Mesendoderm (in vitro differentiated cells): ENCODE results near the gene RPS23. TPM values are rescaled to one million over a fixed set of nuclear protein-coding genes. Genes with fewer than 3 reads are reported as not detected.

Source experiments
- DNase-seq: peaks from one replicate; pipeline ENCODE4 v3.0.0; 2013
- H2AK5ac ChIP-seq: 2 replicates; pipeline ENCODE4 v1.6.1; 2013; ENCODE audit warnings: low read length, inconsistent platforms
- H2BK120ac ChIP-seq: 2 replicates; pipeline ENCODE4 v1.6.1; 2013; ENCODE audit warnings: low read depth, mild to moderate bottlenecking, low read length, moderate library complexity, mixed read lengths
- H2BK15ac ChIP-seq: replicated peaks from 2 replicates; pipeline ENCODE4 v1.6.1; 2013; ENCODE audit warnings: low read depth, mild to moderate bottlenecking, moderate library complexity
- H2BK5ac ChIP-seq: 2 replicates; pipeline ENCODE4 v1.6.1; 2013; ENCODE audit warnings: low read length, inconsistent platforms
- H3K18ac ChIP-seq: 2 replicates; pipeline ENCODE4 v1.6.1; 2013; ENCODE audit warnings: mild to moderate bottlenecking, low read length, mixed read lengths
- H3K23ac ChIP-seq: one replicate; pipeline ENCODE4 v1.6.1; 2013; ENCODE audit warnings: low read length
- H3K27ac ChIP-seq: 2 replicates; pipeline ENCODE4 v1.5.1; 2013; ENCODE audit warnings: low read depth, mild to moderate bottlenecking, inconsistent platforms, low read length, moderate library complexity
- H3K27me3 ChIP-seq: 2 replicates; pipeline ENCODE4 v1.6.1; 2013; ENCODE audit warnings: low read length, control low read depth, mild to moderate bottlenecking, inconsistent platforms; ENCODE audit not compliant: insufficient read depth, poor library complexity
- H3K36me3 ChIP-seq: 2 replicates; pipeline ENCODE4 v1.6.1; 2013; ENCODE audit warnings: low read length, inconsistent platforms; ENCODE audit not compliant: control insufficient read depth, insufficient read depth
- H3K4ac ChIP-seq: one replicate; pipeline ENCODE4 v1.6.1; 2013; ENCODE audit warnings: low read depth, mild to moderate bottlenecking, low read length, moderate library complexity
- H3K4me1 ChIP-seq: 2 replicates; pipeline ENCODE4 v1.6.1; 2013; ENCODE audit warnings: low read depth, low read length, inconsistent platforms; ENCODE audit not compliant: control insufficient read depth
- H3K4me2 ChIP-seq: 2 replicates; pipeline ENCODE4 v1.6.1; 2013; ENCODE audit warnings: low read length
- H3K4me3 ChIP-seq: 2 replicates; pipeline ENCODE4 v1.5.1; 2013; ENCODE audit warnings: mild to moderate bottlenecking, low read length
- H3K56ac ChIP-seq: one replicate; pipeline ENCODE4 v1.6.1; 2013; ENCODE audit warnings: low read length
- H3K79me1 ChIP-seq: 2 replicates; pipeline ENCODE4 v1.6.1; 2013; ENCODE audit warnings: low read length, inconsistent platforms
- H3K79me2 ChIP-seq: 2 replicates; pipeline ENCODE4 v1.6.1; 2013; ENCODE audit warnings: mild to moderate bottlenecking, low read length; ENCODE audit not compliant: control insufficient read depth, insufficient read depth
- H3K9ac ChIP-seq: 2 replicates; pipeline ENCODE4 v1.6.1; 2013; ENCODE audit warnings: low read length, inconsistent platforms
- H4K5ac ChIP-seq: one replicate; pipeline ENCODE4 v1.6.1; 2013; ENCODE audit warnings: low read length
- H4K8ac ChIP-seq: one replicate; pipeline ENCODE4 v1.6.1; 2013; ENCODE audit warnings: low read depth, mild to moderate bottlenecking, control low read depth, low read length, moderate library complexity
- whole genome bisulfite sequencing: extraction: QIAGEN DNeasy Blood & Tissue Kit; methylation state at CpG from one replicate; pipeline ENCODE4 v1.1.7; 2013; ENCODE audit warnings: low lambda C conversion rate, missing lambda C conversion rate; ENCODE audit not compliant: insufficient coverage; ENCODE audit errors: extremely low coverage; 5-methylcytosine and 5-hydroxymethylcytosine counted together
- polyA plus RNA-seq, 2 experiments: library from polyadenylated mRNA; stranded (reverse); fragments of 200-250 nt; gene quantifications; one replicate each; pipeline ENCODE4 v1.2.3, GENCODE V29; 2013

RPS23 gene
- polyA plus RNA-seq (2013, experiment 1 of 2) = 4,570 TPM
- 4,487 TPM for polyA plus RNA-seq (2013, experiment 2 of 2)

- Histone ChIP-seq H3K9ac (peak within 1 kb of the TSS; percentile 91), H3K27me3 (no peaks in the 10 kb centered on the region), H3K27ac (peak within 1 kb of the TSS; percentile 71), H2BK5ac (no peak within 1 kb of the TSS), H2BK15ac (no peak within 1 kb of the TSS), H3K18ac (peak within 1 kb of the TSS; percentile 92), H3K4me1 (no peaks in the 10 kb centered on the region), H2AK5ac (no peak within 1 kb of the TSS), H3K56ac (peak within 1 kb of the TSS; percentile 85), H4K5ac (peak within 1 kb of the TSS; percentile 10), H3K23ac (no peak within 1 kb of the TSS), H2BK120ac (peak within 1 kb of the TSS; percentile 86), H3K4ac (peak within 1 kb of the TSS; percentile 61), H3K79me1 (no peaks in the 10 kb centered on the region), H3K4me3 (peak within 1 kb of the TSS; percentile 93), H3K79me2 (peaks cover 13% of the 10 kb centered on the region), H3K4me2 (peak within 1 kb of the TSS; percentile 62), H3K36me3 (peaks cover 8% of the 10 kb centered on the region), H4K8ac (peak within 1 kb of the TSS; percentile 69)
- peak; percentile 96 for DNase-seq
- WGBS = no CpG with 5 or more reads among the region's 60 CpGs
These were observed at the start of gene RPS23 for GRCh38 chr5:82277987-82278710. RPS23 (minus strand) TSS chr5:82278354; CDS start chr5:82278323, 31 bp downstream.

- H2AK5ac ChIP-seq = no peak overlapping the region
- H3K27ac ChIP-seq = no peak overlapping the region
- no peak overlapping the region for H3K4me2 ChIP-seq
- H3K36me3 ChIP-seq = no peaks in the 10 kb centered on the region
- H3K4me1 ChIP-seq = no peaks in the 10 kb centered on the region
- H3K18ac ChIP-seq = no peak overlapping the region
- no peak overlapping the region for H3K4ac ChIP-seq
- H3K9ac ChIP-seq = no peak overlapping the region
- no peak overlapping the region for H4K5ac ChIP-seq
- H3K23ac ChIP-seq = no peak overlapping the region
- no peak overlapping the region for H3K56ac ChIP-seq
- H4K8ac ChIP-seq = no peak overlapping the region
- DNase-seq = no peak
- no peak overlapping the region for H2BK5ac ChIP-seq
- no peak overlapping the region for H2BK15ac ChIP-seq
- H3K27me3 ChIP-seq = no peaks in the 10 kb centered on the region
- H2BK120ac ChIP-seq = no peak overlapping the region
- H3K79me2 ChIP-seq = no peaks in the 10 kb centered on the region
- no peak overlapping the region for H3K4me3 ChIP-seq
- H3K79me1 ChIP-seq = no peaks in the 10 kb centered on the region
These were observed 49.8 kb upstream of the RPS23 start for GRCh38 chr5:82327941-82328340.

DNA sequence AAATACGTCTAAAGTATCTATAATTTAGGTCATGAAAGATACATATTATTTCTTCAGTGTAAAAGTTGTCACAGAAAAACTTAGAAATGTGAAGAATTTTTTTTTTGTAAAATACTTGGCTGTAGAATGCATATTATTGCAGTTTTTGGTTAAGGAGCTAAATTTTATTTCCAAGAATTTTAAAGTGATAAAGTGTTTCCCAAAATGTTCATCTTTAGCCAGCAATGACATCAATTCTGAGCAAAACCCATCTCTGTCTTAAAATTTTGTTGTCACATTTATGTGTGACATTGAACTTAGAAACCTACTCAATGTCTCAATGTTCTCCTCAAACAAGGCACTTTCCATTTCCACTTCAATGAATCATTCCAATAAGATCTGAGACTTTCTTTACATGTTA, 47.8 kb upstream of the RPS23 start:
- no peak overlapping the region for H3K9ac ChIP-seq
- H2BK15ac ChIP-seq = no peak overlapping the region
- no peak overlapping the region for H3K4me3 ChIP-seq
- no peak overlapping the region for H4K8ac ChIP-seq
- no peak overlapping the region for H3K4ac ChIP-seq
- H2BK5ac ChIP-seq = no peak overlapping the region
- H3K4me1 ChIP-seq = no peaks in the 10 kb centered on the region
- H3K56ac ChIP-seq = no peak overlapping the region
- H3K36me3 ChIP-seq = no peaks in the 10 kb centered on the region
- H2AK5ac ChIP-seq = no peak overlapping the region
- no peak overlapping the region for H3K4me2 ChIP-seq
- no peak overlapping the region for H2BK120ac ChIP-seq
- H3K79me2 ChIP-seq = no peaks in the 10 kb centered on the region
- no peak overlapping the region for H4K5ac ChIP-seq
- no peak for DNase-seq
- H3K23ac ChIP-seq = no peak overlapping the region
- H3K79me1 ChIP-seq = no peaks in the 10 kb centered on the region
- no peaks in the 10 kb centered on the region for H3K27me3 ChIP-seq
- WGBS = no CpG with 5 or more reads among the region's 1 CpG
- H3K27ac ChIP-seq = no peak overlapping the region
- no peak overlapping the region for H3K18ac ChIP-seq

GRCh38 chr5:82325155-82325554, 47.0 kb upstream of the RPS23 start:
- Histone ChIP-seq H3K23ac (no peak overlapping the region), H3K4me3 (no peak overlapping the region), H3K79me2 (no peaks in the 10 kb centered on the region), H3K4me2 (no peak overlapping the region), H3K9ac (no peak overlapping the region), H2BK15ac (no peak overlapping the region), H3K27ac (no peak overlapping the region), H4K8ac (no peak overlapping the region), H3K56ac (no peak overlapping the region), H3K4ac (peak overlapping the region; percentile 25), H2BK120ac (no peak overlapping the region), H3K79me1 (no peaks in the 10 kb centered on the region), H2AK5ac (no peak overlapping the region), H2BK5ac (no peak overlapping the region), H4K5ac (no peak overlapping the region), H3K27me3 (no peaks in the 10 kb centered on the region), H3K18ac (no peak overlapping the region), H3K4me1 (no peaks in the 10 kb centered on the region), H3K36me3 (no peaks in the 10 kb centered on the region)
- WGBS = no CpG with 5 or more reads among the region's 10 CpGs
- DNase-seq = no peak

GRCh38 chr5:82320966-82321365, 42.8 kb upstream of the RPS23 start:
- no peak overlapping the region for H2BK5ac ChIP-seq
- H3K79me1 ChIP-seq = no peaks in the 10 kb centered on the region
- no peaks in the 10 kb centered on the region for H3K4me1 ChIP-seq
- no peak overlapping the region for H3K27ac ChIP-seq
- no CpG with 5 or more reads among the region's 2 CpGs for WGBS
- no peak overlapping the region for H3K18ac ChIP-seq
- no peak overlapping the region for H3K4me3 ChIP-seq
- no peak overlapping the region for H2BK15ac ChIP-seq
- H3K4ac ChIP-seq = no peak overlapping the region
- no peak overlapping the region for H3K9ac ChIP-seq
- peak; percentile 62 for DNase-seq
- no peaks in the 10 kb centered on the region for H3K27me3 ChIP-seq
- no peak overlapping the region for H2BK120ac ChIP-seq
- H3K36me3 ChIP-seq = no peaks in the 10 kb centered on the region
- H4K8ac ChIP-seq = no peak overlapping the region
- no peak overlapping the region for H2AK5ac ChIP-seq
- H3K56ac ChIP-seq = no peak overlapping the region
- H3K23ac ChIP-seq = no peak overlapping the region
- no peak overlapping the region for H3K4me2 ChIP-seq
- H3K79me2 ChIP-seq = no peaks in the 10 kb centered on the region
- no peak overlapping the region for H4K5ac ChIP-seq
